Measurements from ENCODE around the gene ALDH3A1.

The ALDH3A1 gene

DNA sequence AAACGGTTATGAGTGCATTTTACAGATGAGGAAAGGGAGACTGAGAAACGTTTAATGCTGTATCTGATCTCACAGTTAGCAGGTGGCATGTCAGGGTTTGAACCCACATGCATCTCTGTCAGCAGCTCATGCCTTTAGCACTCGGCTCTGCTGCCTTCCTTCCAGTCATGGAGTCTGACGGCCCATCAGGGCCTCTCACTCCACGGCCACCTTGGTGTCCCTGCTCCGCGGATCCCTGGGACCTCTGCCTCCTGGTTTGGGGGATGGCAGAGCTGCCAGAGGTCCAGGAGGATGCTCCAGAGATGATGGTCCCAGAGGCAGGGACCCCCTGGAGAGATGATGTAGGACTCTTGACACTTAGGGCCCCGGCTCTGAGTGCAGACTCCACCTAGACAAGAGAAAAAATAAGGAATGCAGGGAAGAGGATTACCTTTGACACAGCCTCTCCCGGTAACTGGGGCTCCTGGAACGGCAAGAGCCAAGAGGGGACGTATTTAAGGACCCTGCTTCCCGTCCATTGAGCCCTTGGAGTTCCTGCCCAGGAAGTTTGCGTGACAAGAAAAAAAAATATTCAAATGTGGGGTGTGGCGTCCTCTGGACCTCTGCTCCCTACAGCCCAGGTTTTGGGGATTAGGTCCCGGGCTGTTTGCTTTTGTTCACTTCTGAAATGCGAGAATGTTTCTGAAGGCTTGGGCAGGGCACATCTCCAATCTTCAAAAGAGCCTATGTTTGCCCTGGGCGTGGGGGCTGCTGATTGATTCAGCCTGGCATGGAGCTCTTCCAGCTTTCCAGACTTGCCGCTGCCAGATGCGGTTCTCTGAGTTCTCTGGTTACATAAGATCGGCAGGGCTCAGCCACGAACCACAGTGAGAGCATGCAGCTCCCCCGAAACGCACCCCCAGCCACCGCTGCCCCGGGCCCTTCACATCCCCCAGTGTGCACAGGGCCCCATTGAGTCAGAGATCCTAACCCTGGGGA is at the start of gene ALDH3A1:
Gene ALDH3A1, minus strand, starts transcription at position 470 of the 978 bp plus-strand sequence. CDS start 3,169 bp downstream, outside the sequence.
- intact Hi-C loops (cut with DNase I) = no loop called here
- DNase-seq = peak in 30 of 42 donors; percentile 26 to 79 (median 48)

DNA sequence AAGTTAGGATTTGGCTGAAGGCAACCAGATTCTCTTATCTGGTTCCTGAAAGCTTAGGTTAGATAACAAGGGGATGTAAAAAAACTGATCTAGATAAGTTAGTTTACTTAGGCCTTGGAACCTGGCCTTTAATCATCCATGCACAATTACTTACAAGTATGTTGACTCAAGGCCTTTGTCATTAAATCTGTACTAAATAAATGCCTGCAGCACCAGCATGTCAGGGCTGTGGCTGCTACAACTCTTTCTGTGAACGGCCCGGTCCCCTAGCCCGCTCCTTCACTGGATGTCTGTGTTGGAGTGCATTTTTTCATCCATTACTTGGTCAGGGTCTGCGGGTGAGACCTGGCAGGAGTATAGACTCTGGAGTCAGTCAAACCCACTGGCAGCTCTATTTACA is 48.4 kb upstream of the ALDH3A1 start:
- no peak for DNase-seq
- intact Hi-C loops (cut with DNase I) = no loop called here

- intact Hi-C loops (cut with DNase I) = no loop called here
- no peak for DNase-seq
Observed at GRCh38 chr17:19791918-19792550, 43.9 kb upstream of the ALDH3A1 start.

- intact Hi-C loops (cut with DNase I) = no loop called here
- DNase-seq = peak in 25 of 42 donors; percentile 16 to 64 (median 36)
Observed at GRCh38 chr17:19787733-19788357, 39.7 kb upstream of the ALDH3A1 start.

- intact Hi-C loops (cut with DNase I) = no loop called here
- DNase-seq = no peak
Observed at GRCh38 chr17:19785854-19786253, 37.8 kb upstream of the ALDH3A1 start.

GRCh38 chr17:19781488-19782458 is 33.7 kb upstream of the ALDH3A1 start:
- no peak for DNase-seq
- intact Hi-C loops (cut with DNase I) = no loop called here

DNA sequence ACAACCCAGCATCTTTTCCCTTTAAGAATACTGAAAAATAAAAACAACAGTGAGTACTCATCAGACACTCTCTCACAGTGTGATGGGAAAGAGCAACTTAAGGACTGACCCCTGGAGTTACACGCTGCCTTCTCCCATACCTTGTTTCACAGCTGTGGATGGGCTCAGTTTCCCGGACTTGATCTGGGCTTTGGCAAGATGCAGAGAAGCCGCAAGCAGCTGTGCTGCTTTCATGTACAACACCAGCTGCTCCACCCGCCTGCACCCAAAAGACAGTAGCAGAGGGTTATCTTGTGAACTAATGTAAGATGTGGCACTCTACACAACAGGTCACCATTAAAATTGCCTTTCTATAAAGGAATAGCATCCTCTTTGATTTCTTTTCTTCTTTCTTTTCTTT is 32.7 kb upstream of the ALDH3A1 start:
- intact Hi-C loops (cut with DNase I) = no loop called here
- DNase-seq = no peak

DNA sequence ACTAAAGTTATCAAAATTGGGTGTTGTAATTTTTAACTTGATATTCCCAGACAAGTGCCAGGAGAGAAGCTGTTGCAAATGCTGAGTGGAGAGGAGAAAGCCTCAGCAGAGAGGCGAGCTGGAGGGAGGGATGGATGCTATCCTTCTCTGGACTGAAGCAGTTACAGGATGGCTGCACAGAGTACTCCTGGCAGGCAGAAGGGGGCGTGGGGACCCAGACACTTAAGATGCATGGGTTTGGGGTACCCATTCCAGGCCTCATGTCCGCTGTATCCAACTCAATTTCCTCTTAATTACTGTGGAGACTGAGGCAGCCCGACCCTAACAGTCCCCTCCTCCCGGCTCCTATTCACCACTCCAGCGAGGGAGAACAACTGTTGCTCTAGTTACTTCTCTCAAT is 25.4 kb upstream of the ALDH3A1 start:
- intact Hi-C loops (cut with DNase I) = no loop called here
- no peak for DNase-seq

- intact Hi-C loops (cut with DNase I) = no loop called here
Observed at GRCh38 chr17:19771971-19772630, 24.0 kb upstream of the ALDH3A1 start.

GRCh38 chr17:19770985-19771735 is 23.1 kb upstream of the ALDH3A1 start:
- intact Hi-C loops (cut with DNase I) = no loop called here
- DNase-seq = no peak

More at GRCh38 chr17:19771971-19772630, 24.0 kb upstream of the ALDH3A1 start:
- DNase-seq = no peak

DNA sequence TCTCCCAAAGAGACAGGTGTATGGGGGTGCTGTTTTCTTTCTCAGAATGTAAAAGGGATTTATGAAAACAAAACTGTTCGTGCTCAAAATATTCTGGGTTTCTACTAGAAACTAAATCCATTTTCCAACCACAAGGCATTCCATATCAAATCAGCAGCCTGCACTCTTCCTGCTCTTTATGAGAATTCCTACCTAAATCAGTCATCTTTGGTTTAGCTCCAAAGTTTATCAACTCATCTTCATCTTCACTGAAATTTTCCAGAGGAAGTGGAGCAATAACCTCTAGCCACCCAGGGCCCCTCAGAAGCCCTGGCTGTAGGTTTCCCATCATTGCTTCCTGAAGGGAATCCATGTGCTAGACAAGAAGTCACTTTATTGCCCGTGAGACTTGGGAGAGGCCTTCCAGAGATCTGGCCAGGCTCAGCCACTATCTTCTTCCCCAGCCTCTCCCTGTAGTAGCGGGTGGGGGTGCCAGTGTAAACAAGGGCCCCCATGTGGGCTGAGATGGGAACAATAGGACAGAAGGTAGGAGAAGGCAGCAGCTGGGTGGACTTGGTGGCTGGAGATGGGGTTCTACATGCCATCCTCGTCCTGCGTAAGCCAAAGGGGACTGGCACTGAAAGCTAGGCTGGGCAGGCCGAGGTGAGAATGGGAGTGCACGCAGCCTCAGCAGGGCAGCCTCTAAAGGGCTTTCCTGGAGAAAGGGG is 22.0 kb upstream of the ALDH3A1 start:
- intact Hi-C loops (cut with DNase I) = no loop called here
- no peak for DNase-seq

- peak in 2 of 42 donors; percentile 2 to 28 for DNase-seq
- intact Hi-C loops (cut with DNase I) = no loop called here
Observed at GRCh38 chr17:19768046-19768782, 20.1 kb upstream of the ALDH3A1 start.

DNA sequence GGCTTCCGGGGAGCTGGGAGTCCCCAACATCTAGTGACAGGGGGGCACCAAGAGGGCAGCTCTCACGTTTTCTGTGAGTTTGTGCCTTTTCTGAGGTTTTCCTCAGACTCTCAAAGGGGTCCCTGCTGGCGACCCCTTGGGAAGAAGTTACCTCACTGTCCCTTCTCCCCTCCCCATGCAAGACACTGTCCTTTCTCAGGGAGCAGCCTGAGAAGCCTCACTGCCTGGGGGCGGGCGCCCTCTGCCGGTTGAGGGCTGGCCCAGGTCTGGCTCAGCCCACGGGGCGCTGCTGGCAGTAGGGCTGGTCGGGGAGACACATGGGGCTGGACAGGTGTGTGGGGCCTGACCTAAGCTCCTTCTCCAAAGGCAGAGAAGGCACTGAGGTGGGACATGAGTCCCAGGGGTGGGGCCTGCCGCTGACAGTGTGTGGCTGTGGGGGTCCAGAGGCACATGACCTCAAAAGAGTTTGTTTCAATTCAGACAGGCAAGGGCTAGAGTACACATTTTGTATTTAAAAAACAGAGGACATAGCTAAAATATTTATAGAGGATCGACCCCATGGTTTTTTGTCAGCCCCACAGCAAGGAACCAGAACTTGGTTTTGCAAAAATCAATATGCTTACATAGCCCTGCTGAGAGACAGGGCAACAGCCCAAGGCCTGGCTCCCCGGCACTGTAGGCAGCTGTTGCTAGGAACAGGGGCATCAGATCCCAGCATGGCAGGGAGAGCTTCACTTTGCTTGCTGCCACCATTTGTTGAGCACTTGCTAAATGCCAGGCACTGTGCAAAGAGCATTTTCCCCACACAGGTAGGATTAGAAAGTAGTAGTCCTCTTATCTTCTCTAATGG is 18.5 kb upstream of the ALDH3A1 start:
- intact Hi-C loops (cut with DNase I) = no loop called here
- peak; percentile 73 to 94 (median 88) for DNase-seq

GRCh38 chr17:19766016-19766415 is 17.9 kb upstream of the ALDH3A1 start:
- intact Hi-C loops (cut with DNase I) = no loop called here
- DNase-seq = peak in 4 of 42 donors; percentile 8 to 30 (median 14)

DNA sequence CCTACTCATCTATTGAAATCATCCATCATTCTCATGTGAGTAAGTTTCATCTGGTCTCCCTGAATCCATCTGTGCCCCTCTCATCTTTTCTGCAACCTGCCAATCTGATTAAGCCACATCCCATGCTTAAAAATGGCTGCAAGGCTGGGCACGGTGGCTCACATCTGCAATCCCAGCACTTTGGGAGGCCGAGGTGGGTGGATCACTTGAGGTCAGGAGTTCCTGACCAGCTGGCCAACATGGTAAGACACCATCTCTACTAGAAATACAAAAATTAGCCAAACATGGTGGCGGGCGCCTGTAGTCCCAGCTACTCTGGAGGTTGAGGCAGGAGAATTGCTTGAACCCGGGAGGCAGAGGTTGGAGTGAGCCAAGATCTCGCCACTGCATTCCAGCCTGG is 15.9 kb upstream of the ALDH3A1 start:
- DNase-seq = peak in 3 of 42 donors; percentile 2 to 32 (median 24)
- intact Hi-C loops (cut with DNase I) = loop anchor here (5.0 kb wide), 1 partner anchor 117 kb away; the partner anchor contains the start of gene ALDH3A2
